NCI-H2107 treated with DMSO at 0.1 percent for 48 hours (cell line): Measurements from ENCODE around the gene PGC.

Source experiments
- DNase-seq: peaks from one replicate; lab custom pipeline; 2025; ENCODE audit not compliant: unreplicated experiment; lab: John Stamatoyannopoulos, UW

Gene PGC

DNA sequence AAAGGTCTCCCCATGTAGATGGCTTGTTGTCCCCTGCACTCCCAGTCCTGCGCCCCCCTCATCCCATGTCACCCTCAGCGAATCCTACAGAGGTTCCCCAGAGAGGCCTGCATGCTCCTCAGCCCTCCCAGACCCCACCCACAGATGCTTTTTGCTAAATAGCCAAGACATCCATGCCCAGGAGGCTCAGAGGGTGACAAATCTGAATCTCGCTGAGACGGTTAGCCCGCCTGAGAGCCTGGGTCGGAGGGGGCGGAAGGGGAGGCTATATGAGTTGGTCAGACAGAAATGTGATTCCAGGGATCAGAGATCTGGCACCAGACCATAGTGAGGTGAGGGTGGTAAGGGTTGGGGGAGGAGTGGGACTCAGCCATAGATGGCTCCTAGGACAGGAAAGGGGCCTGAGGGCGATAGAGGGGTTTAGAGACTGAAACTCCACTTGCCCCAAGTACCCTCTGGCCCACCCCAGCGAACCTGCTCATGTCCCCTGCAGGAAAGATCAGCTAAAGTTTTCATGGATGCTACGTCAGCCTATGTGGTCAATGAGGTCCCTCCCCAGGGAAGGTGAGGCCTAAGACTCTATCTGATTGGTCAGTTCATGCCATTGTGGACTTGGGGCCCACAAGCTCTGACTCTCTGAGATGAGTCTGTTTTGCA is 45.0 kb downstream of the PGC start:
- no peak for DNase-seq

DNA sequence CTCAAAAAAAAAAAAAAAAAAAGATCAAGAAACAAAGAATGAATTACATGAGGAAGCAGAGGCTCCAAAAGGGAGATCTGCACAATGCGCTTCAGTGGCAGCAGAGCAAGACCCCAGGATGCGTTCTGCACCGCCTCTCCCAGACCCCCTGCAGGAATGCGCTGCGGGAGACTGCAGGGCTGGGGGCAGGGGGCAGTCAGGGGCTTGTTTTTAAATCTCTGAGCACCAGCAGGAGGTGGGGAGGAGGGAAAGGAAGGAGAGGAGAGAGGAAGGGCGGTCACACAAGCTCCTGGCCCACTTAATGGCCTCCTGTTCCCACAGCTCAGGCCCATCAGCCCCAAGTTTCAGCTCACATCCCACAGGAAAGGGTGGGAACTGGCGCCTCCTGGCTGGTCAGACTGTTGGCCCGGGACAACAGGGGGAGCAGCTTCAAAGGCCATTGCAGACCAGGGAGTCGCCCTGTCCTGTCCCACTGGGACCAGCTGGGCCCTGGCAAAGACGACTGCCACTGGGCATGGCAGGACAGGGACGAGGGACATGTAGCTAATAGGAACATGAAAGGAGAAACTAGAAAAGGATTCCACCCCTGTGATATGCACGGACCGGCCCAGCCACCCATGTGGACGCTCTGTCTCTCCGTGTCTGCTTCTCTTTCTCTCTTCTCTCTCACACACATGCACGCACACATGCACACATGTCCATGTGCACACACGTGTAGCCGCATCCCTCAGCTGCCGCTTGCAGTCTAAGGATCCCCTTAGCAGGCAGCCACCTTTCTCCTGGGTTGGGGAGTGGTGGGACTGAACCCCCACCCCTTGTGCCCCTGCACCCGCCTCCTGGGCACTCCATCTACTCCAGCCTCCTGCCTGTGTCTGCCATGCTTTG is 46.5 kb downstream of the PGC start:
- no peak for DNase-seq

DNA sequence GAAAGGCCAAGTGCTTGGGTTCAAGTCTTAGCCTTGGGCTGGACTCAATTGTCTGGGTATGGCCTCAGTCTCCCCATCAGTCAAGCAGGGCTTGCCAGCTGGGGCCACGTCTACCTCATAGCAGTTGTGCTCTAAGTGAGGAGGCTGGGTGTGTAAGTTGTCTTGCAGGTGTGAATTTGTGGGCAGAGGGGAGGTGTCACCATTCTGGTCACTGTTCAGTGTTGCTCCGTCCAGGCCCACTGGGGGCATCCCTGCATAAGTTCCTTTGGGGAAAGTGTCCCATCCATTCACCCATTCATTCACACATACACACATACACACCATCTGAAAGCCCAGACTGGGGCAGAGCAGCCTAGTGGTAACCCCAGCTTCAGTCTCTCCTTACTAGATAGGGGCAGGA is 48.1 kb downstream of the PGC start:
- no peak for DNase-seq

DNA sequence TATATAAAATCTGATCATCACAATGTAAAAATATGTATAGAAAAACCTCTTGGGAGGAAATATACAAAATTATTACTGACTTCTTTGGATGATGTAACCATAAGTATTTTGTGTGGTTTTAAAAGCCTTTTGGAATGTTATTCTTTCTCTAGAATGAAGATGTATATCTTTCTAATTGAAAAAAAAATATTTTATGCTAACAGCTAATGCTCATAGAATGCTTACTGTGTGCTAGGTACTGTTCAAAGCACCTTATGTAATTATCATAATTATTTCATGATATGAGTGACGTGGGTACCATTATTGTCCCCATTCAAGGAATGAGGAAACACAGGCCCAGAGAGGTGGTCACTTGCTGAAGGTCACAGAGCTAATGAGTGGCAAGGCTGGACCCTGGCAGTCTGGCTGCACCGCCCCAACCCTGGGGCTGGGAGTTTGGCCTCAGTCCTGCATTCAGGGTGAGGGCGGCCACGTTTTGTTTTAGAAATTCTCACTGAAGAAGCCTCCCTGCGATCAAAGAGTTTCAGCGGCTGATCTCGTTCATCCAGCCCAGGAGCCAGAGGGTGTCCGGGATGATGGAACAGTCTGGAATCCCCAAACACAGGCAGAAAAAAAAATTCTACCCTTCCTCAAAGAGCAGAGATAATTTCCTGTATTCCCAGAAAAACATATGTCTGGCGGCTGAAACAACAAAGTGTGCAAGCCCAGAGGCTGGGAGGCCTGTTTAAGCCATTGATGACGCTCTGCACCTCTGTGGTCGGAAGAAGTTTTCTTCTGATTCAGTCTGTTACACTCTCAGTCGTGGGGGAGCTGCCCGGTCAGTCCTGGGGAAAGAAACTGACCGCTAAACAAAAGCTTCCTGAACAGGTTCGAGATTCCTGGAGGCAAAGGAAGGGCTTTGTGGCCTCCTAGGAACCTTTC is 49.1 kb downstream of the PGC start:
- DNase-seq: no peak

DNA sequence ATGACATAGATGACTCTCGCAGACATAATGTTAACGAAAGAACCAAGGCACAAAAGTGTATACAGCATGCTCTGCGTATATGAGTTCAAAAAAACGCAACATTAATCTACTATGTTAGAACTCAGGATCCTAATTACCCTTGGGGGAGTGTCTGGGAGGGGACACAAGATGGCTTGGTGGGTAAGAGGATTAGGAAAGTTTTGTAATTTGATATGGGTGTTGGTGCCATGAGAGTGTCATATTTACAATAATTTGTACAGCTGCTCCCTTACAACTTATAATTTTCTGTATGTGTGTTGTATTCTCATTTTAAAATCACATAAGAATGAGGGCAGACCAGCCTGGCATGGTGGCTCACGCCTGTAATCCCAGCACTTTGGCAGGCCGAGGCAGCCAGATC is 50.4 kb downstream of the PGC start:
- DNase-seq: no peak

DNA sequence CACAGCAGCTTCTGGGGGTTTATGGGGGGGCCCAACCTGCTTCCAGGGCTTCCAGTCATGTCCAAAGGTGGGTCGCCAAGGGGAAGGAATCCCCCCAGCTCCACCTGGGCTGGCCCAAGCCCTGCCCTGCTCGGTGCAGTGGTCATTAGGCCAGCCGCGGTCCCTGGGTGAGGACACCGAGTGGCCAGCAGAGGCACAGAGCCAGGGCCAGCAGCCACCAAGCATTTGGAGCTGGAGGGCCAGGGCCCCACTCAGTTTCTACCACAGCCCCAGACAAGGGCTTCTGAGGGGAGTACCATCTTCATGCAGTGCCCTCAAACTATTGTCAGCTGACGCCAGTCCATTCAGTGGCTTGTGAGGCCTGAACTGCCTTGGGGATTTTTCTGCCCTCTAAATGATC is 51.4 kb downstream of the PGC start:
- DNase-seq: no peak

DNA sequence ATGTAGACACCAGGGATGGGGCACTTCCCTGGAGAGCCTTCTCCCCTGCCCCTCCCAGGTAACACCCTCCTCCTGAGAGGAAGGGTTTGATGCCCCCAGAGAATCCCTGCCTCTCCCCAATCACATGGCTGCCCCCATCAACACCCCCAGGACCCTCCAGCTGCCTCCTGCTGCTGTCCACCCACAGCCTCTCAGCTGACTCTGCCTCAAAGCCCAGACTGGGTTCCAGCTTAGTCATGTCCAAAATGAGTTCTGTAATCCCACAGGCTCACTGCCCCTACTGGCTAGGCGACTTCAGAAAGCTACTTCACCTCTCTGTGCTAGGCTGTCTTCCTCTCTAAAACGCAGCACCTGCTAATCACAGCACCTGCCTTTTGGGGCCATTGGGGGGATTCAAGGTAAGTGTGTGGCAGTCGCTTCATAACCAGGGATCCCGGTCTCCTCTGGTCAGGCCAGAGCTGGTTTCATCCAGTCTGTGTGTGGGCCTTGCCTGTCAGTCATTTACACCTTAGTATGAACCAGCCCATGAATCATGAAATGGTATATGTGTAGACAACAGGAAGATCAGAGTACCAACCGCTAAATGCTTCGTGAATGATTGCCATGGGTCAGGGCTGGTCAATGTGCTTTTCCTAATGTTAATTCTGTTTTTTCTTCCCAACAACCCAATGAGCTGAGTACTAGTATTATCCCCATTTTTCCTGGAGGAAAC is 52.2 kb downstream of the PGC start:
- no peak for DNase-seq

DNA sequence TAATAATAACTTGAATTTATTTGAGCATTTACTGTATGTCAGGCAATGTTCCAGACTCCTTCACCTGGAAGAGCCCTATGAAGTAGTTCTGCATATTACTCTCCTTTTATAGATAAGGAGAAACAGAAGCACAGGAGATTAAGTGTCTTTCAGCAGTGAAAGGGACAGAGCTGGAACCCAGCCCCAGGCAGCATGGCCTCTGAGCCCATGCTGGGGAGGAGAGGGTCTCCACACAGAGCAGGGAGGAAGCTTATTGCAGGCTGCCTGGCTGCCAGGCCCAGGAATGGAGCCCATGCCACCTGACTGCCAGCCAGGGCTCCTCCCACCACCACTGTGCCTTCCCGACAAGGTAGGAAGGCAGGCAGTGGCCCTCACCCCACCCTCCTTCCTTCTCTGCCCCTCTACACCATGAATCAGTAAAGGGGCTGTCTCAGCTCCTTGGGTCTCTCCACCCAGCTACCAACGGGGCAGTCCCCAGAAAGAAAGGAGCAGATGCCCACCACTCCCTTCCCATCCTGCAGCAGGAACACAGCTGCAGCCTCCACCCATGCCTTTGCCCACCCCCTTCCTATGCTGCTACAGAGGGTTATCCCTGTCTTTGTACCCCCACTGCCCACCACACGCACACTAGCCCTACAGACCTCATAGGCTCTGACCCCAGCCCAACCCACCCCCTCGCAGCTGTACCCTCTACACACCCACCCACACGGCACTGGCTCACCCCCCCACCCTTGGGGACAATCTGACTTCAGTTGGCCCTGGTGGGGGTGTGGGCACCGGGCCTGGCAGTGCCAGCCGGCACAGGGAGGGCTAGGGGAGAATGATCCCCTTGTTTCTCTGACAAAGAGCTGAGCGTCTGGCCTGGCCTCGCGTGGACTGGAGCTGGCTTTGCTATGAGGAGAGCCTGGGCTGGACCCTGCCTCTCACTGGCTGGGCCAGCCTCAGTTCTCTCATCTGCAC is 53.6 kb downstream of the PGC start:
- DNase-seq: no peak

DNA sequence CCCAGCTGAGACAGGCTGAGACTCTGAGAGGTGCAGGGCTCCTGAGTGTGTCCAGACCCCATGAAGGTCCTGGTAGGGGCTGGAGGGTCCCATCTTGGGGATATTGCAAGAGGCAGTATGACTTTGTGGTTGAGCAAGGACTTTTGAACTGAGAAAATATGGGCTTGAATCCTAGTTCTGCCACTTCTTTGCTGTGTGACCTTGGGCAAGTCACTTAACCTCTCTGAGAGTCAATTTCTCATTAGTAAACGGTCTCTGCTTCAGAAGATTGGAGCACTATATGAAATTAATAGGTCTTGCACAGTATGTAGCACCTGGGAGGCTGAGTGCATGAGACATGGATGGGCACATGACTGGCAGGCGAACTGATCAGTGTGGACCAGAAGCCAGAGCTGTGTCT is 54.5 kb downstream of the PGC start:
- DNase-seq: no peak

DNA sequence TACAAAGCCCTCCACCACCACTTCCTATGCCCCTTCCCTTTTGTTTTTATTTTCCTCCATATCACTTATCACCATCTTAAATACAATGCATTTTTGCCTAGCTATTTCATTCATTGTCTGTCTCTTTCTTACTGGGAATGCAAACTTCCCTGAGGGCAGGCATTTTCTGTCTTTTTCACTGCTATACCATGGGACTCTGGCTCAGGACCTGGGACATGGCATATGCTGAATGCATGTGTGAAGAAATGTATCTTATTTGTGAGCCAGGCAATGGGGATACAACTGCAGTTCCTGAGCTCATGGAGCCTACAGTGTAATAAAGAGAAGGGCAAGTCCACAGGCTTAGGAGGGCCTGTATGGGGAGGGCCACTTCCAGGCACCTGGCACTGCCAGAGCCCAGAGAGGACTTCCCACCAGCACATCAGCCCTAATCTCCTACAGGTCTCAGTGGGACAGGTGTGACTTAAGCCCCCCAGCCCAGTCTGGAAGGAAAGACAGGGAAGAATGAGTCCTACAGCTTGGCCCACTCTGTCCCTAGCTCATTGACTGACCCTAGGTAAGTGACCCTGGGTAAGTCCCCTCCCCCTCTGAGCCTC is 55.0 kb downstream of the PGC start:
- no peak for DNase-seq

DNA sequence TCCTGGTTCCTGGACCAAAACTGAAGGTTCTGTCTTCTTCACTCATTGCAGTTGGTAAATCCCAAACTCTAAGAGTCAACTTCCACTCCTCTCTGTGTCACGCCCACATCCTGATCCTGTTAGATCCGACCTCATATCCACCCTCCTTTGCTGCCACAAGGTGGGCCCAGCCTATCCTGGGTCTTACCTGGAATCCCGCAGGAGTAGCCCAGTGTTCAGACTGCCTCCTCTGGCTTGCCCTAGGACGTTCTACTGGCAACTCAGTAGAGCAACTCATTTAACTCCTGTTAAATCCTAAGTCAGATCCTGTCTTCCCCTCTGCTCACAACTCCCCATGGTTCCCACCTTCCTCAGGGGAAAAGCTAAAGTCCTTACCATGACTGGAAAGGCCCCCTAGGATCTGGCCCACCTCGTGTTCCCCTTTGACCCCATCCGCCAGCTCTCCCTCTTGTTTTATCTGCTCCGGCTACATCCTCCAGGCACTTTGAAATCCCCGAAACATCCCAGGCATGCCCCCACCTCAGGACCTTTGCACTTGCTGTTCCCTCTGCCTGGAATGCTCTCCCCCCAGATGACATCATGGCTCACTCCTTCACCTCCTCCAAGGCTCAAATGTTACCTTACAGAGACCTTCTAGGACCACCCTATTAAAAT is 55.6 kb downstream of the PGC start:
- no peak for DNase-seq

DNA sequence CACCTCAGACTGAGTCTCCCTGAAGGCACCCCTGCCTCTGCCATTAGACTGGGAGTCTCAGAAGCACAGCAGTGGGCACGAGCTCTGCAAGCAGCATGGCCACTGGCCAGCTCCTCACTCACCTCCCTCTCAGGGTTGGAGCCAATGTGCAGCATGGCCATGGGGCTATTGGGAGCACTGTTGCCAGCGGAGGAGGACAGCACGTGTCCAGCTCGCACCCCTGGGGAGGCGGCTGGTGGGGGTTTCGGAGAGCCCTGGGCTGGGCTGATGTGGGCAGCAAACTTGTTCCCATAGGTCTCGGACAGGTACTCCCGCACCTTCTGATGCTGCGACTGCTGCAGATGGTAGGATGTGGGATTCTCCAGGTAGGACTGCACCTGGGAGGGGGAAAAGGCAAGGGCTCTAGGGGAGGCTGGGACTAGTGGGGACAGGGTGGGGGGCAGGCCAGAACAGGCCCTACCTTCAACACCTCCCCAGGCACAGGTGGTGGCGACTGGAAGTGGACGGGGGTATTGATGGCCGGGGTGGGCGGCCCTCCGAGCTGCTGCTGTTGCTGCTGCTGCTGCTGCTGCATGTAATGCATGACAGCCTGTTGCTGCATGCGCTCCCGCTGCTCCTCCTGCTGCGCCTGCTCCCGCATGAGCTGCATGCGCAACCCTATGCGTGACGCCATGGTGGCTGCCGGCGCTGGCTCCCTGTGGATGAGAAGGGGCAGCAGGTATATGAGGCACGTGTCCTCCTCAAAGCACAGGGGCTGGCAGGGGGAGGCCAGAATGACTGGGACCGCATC is 56.5 kb downstream of the PGC start:
- DNase-seq: no peak

DNA sequence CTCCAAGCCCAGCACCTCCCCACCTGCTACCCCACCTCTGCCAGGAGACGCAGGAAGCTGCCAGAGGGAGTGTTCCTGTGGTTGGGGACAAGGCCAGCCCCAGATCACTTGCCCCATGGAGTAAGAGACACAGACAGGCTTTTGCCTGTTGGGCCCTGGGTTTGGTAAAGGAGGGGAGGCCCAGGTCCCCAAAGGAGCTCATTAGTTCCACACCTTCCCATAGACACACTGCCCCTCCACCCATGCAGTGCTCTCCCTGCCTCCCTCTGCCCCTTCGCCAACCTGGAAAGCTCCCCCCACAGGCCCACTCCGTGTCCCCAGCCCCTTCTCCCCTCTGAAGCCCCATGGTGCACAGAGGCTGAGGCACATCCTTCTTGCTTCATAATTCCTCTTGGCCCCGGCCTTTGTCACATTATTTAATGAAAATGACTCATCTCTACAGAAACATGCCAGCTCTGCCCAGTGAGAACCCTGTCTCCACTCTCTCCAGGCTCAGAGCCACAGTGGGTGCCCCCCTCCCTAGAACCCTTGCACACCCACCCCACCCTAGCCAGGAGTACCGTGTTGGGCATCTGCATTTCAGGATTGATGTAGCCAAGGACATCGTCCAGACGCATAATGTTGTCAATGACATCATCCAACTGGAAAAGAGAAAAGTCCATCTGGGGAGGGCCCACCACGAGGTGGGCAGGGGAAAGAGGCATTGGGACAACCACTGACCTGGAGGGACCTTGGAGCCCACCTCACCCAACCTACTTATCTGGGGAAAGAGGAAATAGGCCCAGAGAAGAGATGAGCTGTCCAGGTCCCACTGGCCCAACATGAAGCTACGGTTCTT is 57.8 kb downstream of the PGC start:
- no peak for DNase-seq

DNA sequence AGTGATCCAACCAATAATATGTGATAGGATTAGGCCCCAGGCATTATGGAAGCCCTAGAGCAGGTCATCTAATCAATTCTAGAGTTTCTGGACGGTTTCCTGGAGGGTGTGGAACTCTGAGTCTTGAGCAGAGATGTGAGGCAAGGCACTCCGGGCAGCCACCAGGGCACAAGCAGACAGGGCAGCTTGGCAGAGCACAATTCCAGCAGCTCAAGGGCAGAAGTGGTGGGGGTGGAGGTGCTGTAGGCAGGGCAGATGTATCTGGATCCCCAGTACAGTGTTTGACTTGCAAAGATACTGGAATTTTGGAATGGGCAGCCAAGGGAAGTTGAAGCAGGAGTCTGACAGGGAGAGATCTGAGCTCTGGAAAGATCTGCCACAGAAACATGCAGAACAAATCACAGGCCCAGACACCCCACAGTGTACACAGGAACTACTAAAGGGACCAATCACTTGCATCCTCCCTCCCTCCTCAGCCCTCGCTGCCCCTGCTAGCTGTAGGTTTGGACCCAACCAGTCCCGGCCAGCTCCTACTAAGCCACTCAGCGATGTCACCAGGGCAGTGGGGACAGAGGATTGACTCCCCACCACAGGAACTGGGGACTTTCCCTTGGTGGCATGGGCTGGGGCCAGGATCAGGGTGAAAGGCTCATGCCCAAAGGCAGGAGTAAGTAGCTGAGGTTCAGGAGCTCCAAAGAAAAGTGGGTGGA is 58.8 kb downstream of the PGC start:
- DNase-seq: no peak

DNA sequence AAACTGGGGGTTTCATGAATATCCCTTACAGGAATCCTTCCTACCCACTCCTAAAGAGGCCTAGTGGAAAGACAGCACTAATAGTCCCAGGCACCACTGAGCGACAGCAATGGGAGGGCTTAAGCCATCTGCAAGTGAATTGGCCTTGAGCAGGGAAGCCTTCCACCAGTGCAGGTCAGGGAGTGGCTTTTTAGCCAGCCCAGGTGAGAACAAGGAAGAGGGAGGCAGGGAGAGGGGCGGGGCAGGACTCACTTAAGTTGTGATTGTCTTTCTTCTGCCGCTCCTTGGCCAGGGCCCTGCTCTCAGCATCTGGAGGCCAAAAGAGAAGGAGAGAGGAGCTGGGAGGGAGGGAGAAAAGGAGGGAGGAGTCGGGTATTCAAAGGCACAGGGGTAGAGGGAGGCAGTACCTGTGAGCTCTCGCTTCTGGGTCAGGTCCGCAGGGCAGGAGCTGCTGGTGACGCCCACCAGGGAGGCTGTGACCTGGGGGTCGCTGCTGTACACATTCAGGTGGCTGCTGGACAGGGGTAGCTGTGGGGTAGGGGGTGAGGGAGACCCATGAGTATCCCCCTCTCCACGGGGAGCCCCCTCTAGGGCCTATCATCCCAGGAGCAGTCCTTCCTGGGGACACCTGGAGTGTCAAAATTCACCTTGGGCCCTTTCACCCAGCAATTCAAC is 59.6 kb downstream of the PGC start:
- no peak for DNase-seq
